Aorta (tissue), 5 donors: ENCODE measurements around the gene NR3C2. TPM values are rescaled to one million over a fixed set of nuclear protein-coding genes. Genes with fewer than 3 reads are reported as not detected.

Source experiments
- ATAC-seq: fragments of 200-7000 bp; cut with Tn5 transposase; one replicate; pipeline ENCODE4 v1.9.1; 2022; ENCODE audit warnings: moderate library complexity; ENCODE audit not compliant: low FRiP score
- DNase-seq, 2 donors: peaks; one replicate each; pipeline ENCODE4 v3.0.0-alpha.2; 2020
- H3K27ac ChIP-seq, 2 donors: one replicate each; pipeline ENCODE4 v1.5.1; 2013; ENCODE audit warnings: low read length in 2 of 2, mild to moderate bottlenecking in 2 of 2, moderate library complexity in 2 of 2, control low read depth in 1 of 2, inconsistent platforms in 1 of 2, low read depth in 1 of 2
- H3K27me3 ChIP-seq, 2 donors: one replicate each; pipeline ENCODE4 v1.6.1; 2013; ENCODE audit warnings: control low read depth in 1 of 2, low read length in 1 of 2, mild to moderate bottlenecking in 1 of 2, moderate library complexity in 1 of 2; ENCODE audit not compliant: insufficient read depth in 2 of 2, control insufficient read depth in 1 of 2
- H3K36me3 ChIP-seq, 2 donors: one replicate each; pipeline ENCODE4 v1.6.1; 2013; ENCODE audit warnings: control low read depth in 1 of 2, low read length in 1 of 2, mild to moderate bottlenecking in 1 of 2; ENCODE audit not compliant: insufficient read depth in 2 of 2, control insufficient read depth in 1 of 2
- H3K4me1 ChIP-seq, 2 donors: one replicate each; pipeline ENCODE4 v1.6.1; 2013; ENCODE audit warnings: low read length in 2 of 2, control low read depth in 1 of 2, mild to moderate bottlenecking in 1 of 2, moderate library complexity in 1 of 2; ENCODE audit not compliant: insufficient read depth in 2 of 2, control insufficient read depth in 1 of 2
- H3K4me3 ChIP-seq, 2 donors: one replicate each; pipeline ENCODE4 v1.5.1; 2013; ENCODE audit warnings: low read length in 2 of 2, control low read depth in 1 of 2, mild to moderate bottlenecking in 1 of 2
- H3K9me3 ChIP-seq: one replicate; pipeline ENCODE4 v1.6.1; 2013; ENCODE audit warnings: mild to moderate bottlenecking, low read length; ENCODE audit not compliant: control insufficient read depth
- WGBS, 2 donors: extraction: QIAGEN DNeasy Blood & Tissue Kit; methylation state at CpG; one replicate each; pipeline ENCODE4 v1.1.7; 2013; 5-methylcytosine and 5-hydroxymethylcytosine counted together
- intact Hi-C, 2 donors: fragments of 100-400 bp; cut with DNase I; formaldehyde crosslinking; loops; one replicate each; pipeline versions ENCODE4 v1.14.2 to v1.15.0; 2022
- polyA plus RNA-seq, 2 donors: library from polyadenylated mRNA; stranded (reverse); fragments of 200-250 nt; gene quantifications; one replicate each; pipeline ENCODE4 v1.2.3, GENCODE V29; 2013
- total RNA-seq, 2 donors: library from RNA; stranded (reverse); fragmentation: NEBNext Ultra II Directional; extraction: Animal tissue kit (Norgen Biotek cat#: 25700); gene quantifications; one replicate each; pipeline ENCODE4 v1.2.1, GENCODE V29; 2021
- donor health status: healthy with polysubstance abuse.
- donor health status: Bipolar disorder and iron deficiency.
- donor health status: DM: no; HTN: no; CAD: no.
- donor health status: DM: no; HTN: no; CAD: no.
- donor health status: DM: yes; HTN: yes; CAD: no.

Gene NR3C2
- total and polyA plus RNA-seq, 4 donors, result 3.4 to 22.9 (median 6.9) TPM

DNA sequence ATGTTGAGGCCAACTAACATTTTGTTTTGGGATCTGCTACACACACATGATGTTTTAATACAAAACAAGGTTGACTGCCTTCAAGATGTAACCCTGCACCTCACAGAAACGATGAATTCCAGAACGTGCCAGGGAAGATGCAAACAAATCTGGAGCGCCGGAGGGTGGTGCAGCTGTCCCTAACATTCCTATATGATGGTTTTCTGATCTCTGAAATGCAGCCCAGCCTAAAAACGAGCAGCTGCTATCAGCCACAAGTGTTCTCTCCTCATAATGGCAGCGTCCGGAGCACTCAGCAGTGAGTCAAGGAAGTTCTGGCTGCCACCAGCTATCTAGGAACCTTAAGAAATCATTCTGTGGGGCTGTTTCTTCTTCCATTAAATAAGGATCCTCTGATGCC is 333.4 kb downstream of the NR3C2 start:
- intact Hi-C loops, result no loop called here
- H3K9me3 ChIP-seq, result no peaks in the 10 kb centered on the region
- H3K4me3 ChIP-seq, result no peak overlapping the region
- H3K27me3 ChIP-seq, result no peaks in the 10 kb centered on the region
- no peak for DNase-seq
- H3K36me3 ChIP-seq, result peaks cover 2 to 7% of the 10 kb centered on the region in 2 donors
- no peak for ATAC-seq
- 83 to 93% methylated on average over 7 of the region's 7 CpGs for WGBS, 2 donors
- no peak overlapping the region for H3K27ac ChIP-seq
- no peaks in the 10 kb centered on the region for H3K4me1 ChIP-seq

- H3K27ac ChIP-seq, result no peak overlapping the region
- intact Hi-C loops, result no loop called here
- 96% methylated on average over 7 of the region's 7 CpGs for WGBS, 2 donors
- DNase-seq (no peak), ATAC-seq (no peak)
- no peaks in the 10 kb centered on the region for H3K4me1 ChIP-seq
- H3K27me3 ChIP-seq, result no peaks in the 10 kb centered on the region
- no peaks in the 10 kb centered on the region for H3K9me3 ChIP-seq
- no peak overlapping the region for H3K4me3 ChIP-seq
- H3K36me3 ChIP-seq, result no peaks in the 10 kb centered on the region
These were observed 338.4 kb downstream of the NR3C2 start for GRCh38 chr4:148103597-148104355.

GRCh38 chr4:148101790-148102189 is 340.4 kb downstream of the NR3C2 start:
- intact Hi-C loops, result no loop called here
- Histone ChIP-seq H3K36me3 (no peaks in the 10 kb centered on the region), H3K9me3 (no peaks in the 10 kb centered on the region), H3K27ac (no peak overlapping the region), H3K4me1 (no peaks in the 10 kb centered on the region), H3K4me3 (no peak overlapping the region), H3K27me3 (no peaks in the 10 kb centered on the region)
- 67 to 68% methylated on average over 4 of the region's 4 CpGs for WGBS, 2 donors
- DNase-seq, result no peak
- no peak for ATAC-seq

- WGBS, 2 donors, result 95 to 97% methylated on average over 3 of the region's 3 CpGs
- no peak for DNase-seq
- Histone ChIP-seq H3K4me3 (no peak overlapping the region), H3K27ac (no peak overlapping the region), H3K36me3 (no peaks in the 10 kb centered on the region), H3K9me3 (no peaks in the 10 kb centered on the region), H3K27me3 (no peaks in the 10 kb centered on the region), H3K4me1 (no peaks in the 10 kb centered on the region)
- intact Hi-C loops, result no loop called here
- no peak for ATAC-seq
These were observed 341.0 kb downstream of the NR3C2 start for GRCh38 chr4:148101235-148101634.

GRCh38 chr4:148097801-148098200 is 344.4 kb downstream of the NR3C2 start:
- Histone ChIP-seq H3K9me3 (no peaks in the 10 kb centered on the region), H3K36me3 (no peaks in the 10 kb centered on the region), H3K27ac (no peak overlapping the region), H3K4me1 (no peaks in the 10 kb centered on the region), H3K4me3 (no peak overlapping the region), H3K27me3 (no peaks in the 10 kb centered on the region)
- DNase-seq (no peak), ATAC-seq (no peak)
- 85 to 92% methylated on average over 5 of the region's 5 CpGs for WGBS, 2 donors
- intact Hi-C loops, result no loop called here

DNA sequence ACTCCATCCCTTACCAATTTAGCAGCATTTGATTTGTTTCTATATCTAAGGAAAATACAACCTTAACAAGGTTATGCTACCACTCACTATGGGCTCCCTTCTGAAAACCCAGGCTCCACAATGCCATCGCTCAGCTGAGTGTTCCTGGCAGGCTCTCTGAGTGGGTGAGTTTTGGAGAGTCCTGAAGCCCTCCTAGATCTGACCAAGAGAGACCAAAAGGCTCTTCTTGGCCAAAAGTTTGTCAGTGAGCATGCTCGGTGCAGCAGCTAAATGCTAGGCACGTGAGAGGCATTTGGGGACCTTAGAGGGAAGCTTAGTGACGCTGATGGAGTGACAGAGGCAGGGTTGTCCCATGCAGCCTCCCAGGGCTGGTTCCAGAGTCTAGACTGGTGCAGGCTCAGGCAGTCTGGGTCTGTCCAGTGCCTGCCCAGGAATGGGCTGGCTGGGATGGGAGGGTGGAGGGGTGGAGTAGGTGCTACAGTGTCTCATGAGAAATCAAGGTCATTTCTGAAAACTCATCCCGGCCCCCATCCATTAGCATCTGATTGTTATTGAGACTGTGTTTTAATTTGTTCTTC is 346.8 kb downstream of the NR3C2 start:
- Histone ChIP-seq H3K4me3 (no peak overlapping the region), H3K27me3 (no peaks in the 10 kb centered on the region), H3K27ac (no peak overlapping the region), H3K9me3 (no peaks in the 10 kb centered on the region), H3K4me1 (no peaks in the 10 kb centered on the region), H3K36me3 (no peaks in the 10 kb centered on the region)
- DNase-seq (no peak), ATAC-seq (no peak)
- intact Hi-C loops, result no loop called here
- 90 to 96% methylated on average over 5 of the region's 5 CpGs for WGBS, 2 donors

GRCh38 chr4:148094149-148094548 is 348.1 kb downstream of the NR3C2 start:
- intact Hi-C loops, result no loop called here
- ATAC-seq, result no peak
- 95 to 96% methylated on average over 1 of the region's 1 CpG for WGBS, 2 donors

DNA sequence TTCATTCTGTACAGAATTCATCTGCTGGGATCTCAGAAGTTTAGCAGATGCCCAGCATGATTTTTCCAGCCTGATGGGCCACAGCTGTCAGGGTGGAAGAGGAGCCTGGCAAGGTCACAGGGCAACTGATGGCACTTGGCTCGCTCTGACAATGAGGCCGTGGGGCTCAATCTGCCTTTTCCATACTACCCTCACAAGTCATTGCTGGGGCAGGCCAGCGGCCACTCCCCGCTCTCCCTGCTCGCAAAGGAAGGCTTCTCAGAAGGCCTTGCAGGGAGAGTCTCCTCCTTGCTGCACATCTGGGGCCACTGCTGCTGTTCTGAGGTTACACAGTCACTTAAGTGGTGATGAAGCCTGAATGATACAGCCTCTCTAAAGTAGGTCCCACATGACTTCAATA is 349.1 kb downstream of the NR3C2 start:
- WGBS, 2 donors, result 97 to 99% methylated on average over 5 of the region's 5 CpGs
- ATAC-seq, result no peak
- H3K4me3 ChIP-seq, result no peak overlapping the region
- H3K9me3 ChIP-seq, result no peaks in the 10 kb centered on the region
- no peaks in the 10 kb centered on the region for H3K4me1 ChIP-seq
- no peak for DNase-seq
- no peaks in the 10 kb centered on the region for H3K27me3 ChIP-seq
- no peaks in the 10 kb centered on the region for H3K36me3 ChIP-seq
- intact Hi-C loops, result no loop called here
- H3K27ac ChIP-seq, result no peak overlapping the region

More at GRCh38 chr4:148094149-148094548, 348.1 kb downstream of the NR3C2 start:
- Histone ChIP-seq H3K4me1 (no peaks in the 10 kb centered on the region), H3K9me3 (no peaks in the 10 kb centered on the region), H3K4me3 (no peak overlapping the region), H3K36me3 (no peaks in the 10 kb centered on the region), H3K27ac (no peak overlapping the region), H3K27me3 (no peaks in the 10 kb centered on the region)
- DNase-seq, result no peak
